GM12872 (cell line): Measurements from ENCODE around the gene TXNL1.

Experiments used
- CTCF ChIP-seq: IDR thresholded peaks from 3 replicates; pipeline ENCODE4 v1.5.1; 2011; ENCODE audit warnings: low read depth, mild to moderate bottlenecking, low read length, moderate library complexity; ENCODE audit not compliant: insufficient read depth

The TXNL1 gene

GRCh38 chr18:56627991-56628390 is 10.4 kb downstream of the TXNL1 start:
- no peak for TF ChIP-seq CTCF

- no peak for TF ChIP-seq CTCF
Observed at GRCh38 chr18:56615738-56616520, 22.5 kb downstream of the TXNL1 start.

GRCh38 chr18:56606618-56607017 is 31.8 kb downstream of the TXNL1 start:
- TF ChIP-seq CTCF = no peak

- TF ChIP-seq CTCF = no peak
Observed at GRCh38 chr18:56598422-56598821, 40.0 kb downstream of the TXNL1 start.

- TF ChIP-seq CTCF = no peak
Observed at GRCh38 chr18:56593906-56594305, 44.5 kb downstream of the TXNL1 start.

- TF ChIP-seq CTCF = no peak
Observed at GRCh38 chr18:56580026-56580425, 58.4 kb downstream of the TXNL1 start.

- no peak for TF ChIP-seq CTCF
Observed at GRCh38 chr18:56579451-56579850, 58.9 kb downstream of the TXNL1 start.
